A204.1 (cell line): Measurements from ENCODE around the gene PANX3.

Experiments used
- FAIRE-seq: peaks from 2 replicates; lab custom pipeline; 2012; peaks lifted over from hg19 to GRCh38; lab: Jason Lieb, UNC

PANX3 gene

GRCh38 chr11:124657904-124658303, 46.7 kb downstream of the PANX3 start:
- FAIRE-seq: no peak

GRCh38 chr11:124658501-124658900, 47.3 kb downstream of the PANX3 start:
- FAIRE-seq: no peak

- FAIRE-seq: no peak
These were observed 47.8 kb downstream of the PANX3 start for GRCh38 chr11:124658986-124659385.

GRCh38 chr11:124661553-124661952, 50.3 kb downstream of the PANX3 start:
- FAIRE-seq: no peak

- FAIRE-seq: no peak
These were observed 50.9 kb downstream of the PANX3 start for GRCh38 chr11:124662106-124662505.

GRCh38 chr11:124663861-124664260, 52.6 kb downstream of the PANX3 start:
- FAIRE-seq: no peak

- FAIRE-seq: no peak
These were observed 56.4 kb downstream of the PANX3 start for GRCh38 chr11:124667601-124668000.

- no peak for FAIRE-seq
These were observed 58.0 kb downstream of the PANX3 start for GRCh38 chr11:124669193-124669592.
